CD4-positive, alpha-beta memory T cell (primary cell): ENCODE results near the gene AAGAB. TPM values are rescaled to one million over a fixed set of nuclear protein-coding genes. Genes with fewer than 3 reads are reported as not detected.

ENCODE experiments used
- CTCF ChIA-PET: fragments of 350-600 bp; sonication (Branson Sonifier 250); formaldehyde crosslinking; loops from one replicate; lab custom pipeline; 2021; ENCODE audit warnings: inconsistent platforms; ENCODE audit not compliant: partially characterized antibody; lab: Charles Lee
- POLR2A ChIA-PET: fragments of 350-600 bp; sonication (Branson Sonifier 250); formaldehyde crosslinking; loops from one replicate; lab custom pipeline; 2021; ENCODE audit not compliant: partially characterized antibody; lab: Charles Lee
- DNase-seq, 5 donors: peaks; one replicate each; pipeline versions ENCODE4 v3.0.0 to v3.0.0-alpha.2; 2020 to 2022; ENCODE audit warnings: mixed read lengths in 1 of 5
- H3K27ac ChIP-seq: one replicate; pipeline ENCODE4 v1.7.0; 2013; ENCODE audit warnings: low read depth, low read length
- H3K27me3 ChIP-seq: 2 replicates; pipeline ENCODE4 v1.7.0; 2013; ENCODE audit warnings: mild to moderate bottlenecking, low read length, moderate library complexity; ENCODE audit not compliant: insufficient read depth
- H3K36me3 ChIP-seq: 2 replicates; pipeline ENCODE4 v1.7.0; 2013; ENCODE audit warnings: mild to moderate bottlenecking, low read length, moderate library complexity; ENCODE audit not compliant: insufficient read depth
- H3K4me1 ChIP-seq: 2 replicates; pipeline ENCODE4 v1.7.0; 2013; ENCODE audit warnings: mild to moderate bottlenecking, low read length, moderate library complexity; ENCODE audit not compliant: insufficient read depth
- H3K4me3 ChIP-seq, 2 donors: one replicate each; pipeline ENCODE4 v1.7.0; 2013; ENCODE audit warnings: low read length in 2 of 2, mild to moderate bottlenecking in 1 of 2
- H3K9me3 ChIP-seq, 2 donors: one replicate each; pipeline ENCODE4 v1.7.0; 2013; ENCODE audit warnings: low read length in 2 of 2, control low read depth in 1 of 2; ENCODE audit not compliant: control insufficient read depth in 1 of 2
- H3K27ac Mint-ChIP-seq, 7 donors: one replicate each; pipeline ENCODE4 v1.8.0; 2020 to 2021; ENCODE audit warnings: mixed read lengths in 7 of 7, mild to moderate bottlenecking in 6 of 7, inconsistent platforms in 3 of 7, moderate library complexity in 3 of 7
- H3K27me3 Mint-ChIP-seq, 2 donors: one replicate each; pipeline ENCODE4 v1.8.0; 2020 to 2021; ENCODE audit warnings: mixed read lengths in 2 of 2
- H3K36me3 Mint-ChIP-seq, 2 donors: one replicate each; pipeline ENCODE4 v1.8.0; 2020 to 2021; ENCODE audit warnings: mixed read lengths in 2 of 2, inconsistent platforms in 1 of 2, mild to moderate bottlenecking in 1 of 2
- H3K4me1 Mint-ChIP-seq, 4 donors: one replicate each; pipeline ENCODE4 v1.8.0; 2020 to 2021; ENCODE audit warnings: mixed read lengths in 4 of 4, mild to moderate bottlenecking in 1 of 4
- H3K4me3 Mint-ChIP-seq, 8 donors: one replicate each; pipeline ENCODE4 v1.8.0; 2020 to 2021; ENCODE audit warnings: mixed read lengths in 8 of 8, mild to moderate bottlenecking in 7 of 8, moderate library complexity in 6 of 8, inconsistent platforms in 3 of 8
- H3K9me3 Mint-ChIP-seq, 8 donors: one replicate each; pipeline ENCODE4 v1.8.0; 2020 to 2021; ENCODE audit warnings: mixed read lengths in 8 of 8, mild to moderate bottlenecking in 5 of 8, inconsistent platforms in 3 of 8, moderate library complexity in 1 of 8
- intact Hi-C: fragments of 100-400 bp; cut with micrococcal nuclease; formaldehyde crosslinking; loops from one replicate; pipeline ENCODE4 v1.15.1; 2023
- polyA plus RNA-seq, 2 donors: library from polyadenylated mRNA; unstranded; fragments of 300-500 nt; fragmentation: Illumina TruSeq; gene quantifications; one replicate each; pipeline ENCODE4 v1.2.3, GENCODE V29; 2021
- total RNA-seq, 2 experiments: library from RNA; stranded (reverse); gene quantifications; one replicate each; pipeline ENCODE4 v1.2.3, GENCODE V29; 2021

AAGAB gene
- total and polyA plus RNA-seq, 4 experiments from 2014 or later: 30.2 to 71.0 (median 36.9) TPM

GRCh38 chr15:67212684-67213367 lies 41.6 kb downstream of the AAGAB start:
- CTCF ChIA-PET: no interaction called here
- intact Hi-C loops: no loop called here
- DNase-seq: no peak

GRCh38 chr15:67210555-67211168 lies 43.8 kb downstream of the AAGAB start:
- intact Hi-C loops: no loop called here
- DNase-seq: no peak
- Histone ChIP-seq H3K4me3 (no peak overlapping the region), H3K27ac (no peak overlapping the region), H3K4me1 (no peaks in the 10 kb centered on the region), H3K36me3 (peaks cover 4% of the 10 kb centered on the region), H3K27me3 (no peaks in the 10 kb centered on the region), H3K9me3 (no peaks in the 10 kb centered on the region)
- CTCF ChIA-PET: no interaction called here
- Mint-ChIP-seq H3K9me3 (no peaks in the 10 kb centered on the region), H3K4me3 (peak overlapping the region in 1 of 8 donors; percentile 9), H3K36me3 (peaks cover 21 to 35% of the 10 kb centered on the region in 2 donors), H3K27me3 (no peaks in the 10 kb centered on the region), H3K27ac (peak overlapping the region in 3 of 7 donors; percentile 9 to 58 (median 15)), H3K4me1 (no peaks in the 10 kb centered on the region)
- POLR2A ChIA-PET: no interaction called here

More at GRCh38 chr15:67212684-67213367, 41.6 kb downstream of the AAGAB start:
- no peaks in the 10 kb centered on the region for H3K4me1 ChIP-seq
- Mint-ChIP-seq H3K9me3 (no peaks in the 10 kb centered on the region), H3K36me3 (peaks cover 25 to 29% of the 10 kb centered on the region in 2 donors), H3K4me1 (peaks cover 0 to 2% (median under 1%) of the 10 kb centered on the region in 4 donors), H3K27me3 (no peaks in the 10 kb centered on the region), H3K27ac (no peak overlapping the region), H3K4me3 (no peak overlapping the region)
- no peak overlapping the region for H3K4me3 ChIP-seq
- no peaks in the 10 kb centered on the region for H3K27me3 ChIP-seq
- peaks cover 4% of the 10 kb centered on the region for H3K36me3 ChIP-seq
- POLR2A ChIA-PET: no interaction called here
- H3K27ac ChIP-seq: no peak overlapping the region
- H3K9me3 ChIP-seq: no peaks in the 10 kb centered on the region

GRCh38 chr15:67208396-67208795 lies 46.1 kb downstream of the AAGAB start:
- Mint-ChIP-seq H3K4me1 (no peaks in the 10 kb centered on the region), H3K36me3 (peaks cover 32 to 51% of the 10 kb centered on the region in 2 donors), H3K9me3 (no peaks in the 10 kb centered on the region), H3K27ac (peak overlapping the region in 3 of 7 donors; percentile 9 to 32 (median 25)), H3K4me3 (no peak overlapping the region), H3K27me3 (no peaks in the 10 kb centered on the region)
- Histone ChIP-seq H3K27ac (no peak overlapping the region), H3K4me1 (no peaks in the 10 kb centered on the region), H3K4me3 (no peak overlapping the region), H3K27me3 (no peaks in the 10 kb centered on the region), H3K36me3 (peaks cover 9% of the 10 kb centered on the region), H3K9me3 (no peaks in the 10 kb centered on the region)
- intact Hi-C loops: no loop called here
- ChIA-PET CTCF (no interaction called here), POLR2A (interaction anchor here (0.8 kb wide), 1 partner anchor 10 kb away, joined by 3 read pairs; no protein-coding TSS in a partner anchor)
- no peak for DNase-seq

- no peak overlapping the region for H3K27ac Mint-ChIP-seq
- intact Hi-C loops: no loop called here
- no peaks in the 10 kb centered on the region for H3K4me1 ChIP-seq
- H3K4me3 ChIP-seq: no peak overlapping the region
- peaks cover 13% of the 10 kb centered on the region for H3K36me3 ChIP-seq
- H3K9me3 ChIP-seq: no peaks in the 10 kb centered on the region
- no peak for DNase-seq
- H3K27me3 ChIP-seq: no peaks in the 10 kb centered on the region
- no peaks in the 10 kb centered on the region for H3K4me1 Mint-ChIP-seq
- no peaks in the 10 kb centered on the region for H3K9me3 Mint-ChIP-seq
- H3K27me3 Mint-ChIP-seq: no peaks in the 10 kb centered on the region
- H3K36me3 Mint-ChIP-seq: peaks cover 36 to 57% of the 10 kb centered on the region in 2 donors
- CTCF ChIA-PET: no interaction called here
- POLR2A ChIA-PET: interaction anchor here (0.8 kb wide), 1 partner anchor 9 kb away, joined by 3 read pairs; no protein-coding TSS in a partner anchor
- no peak overlapping the region for H3K4me3 Mint-ChIP-seq
- no peak overlapping the region for H3K27ac ChIP-seq
These were observed 46.8 kb downstream of the AAGAB start for GRCh38 chr15:67207555-67208207.

- no peak overlapping the region for H3K4me3 Mint-ChIP-seq
- no peaks in the 10 kb centered on the region for H3K27me3 Mint-ChIP-seq
- peak overlapping the region in 2 of 7 donors; percentile 15 to 39 for H3K27ac Mint-ChIP-seq
- peaks cover 20% of the 10 kb centered on the region for H3K36me3 ChIP-seq
- ChIA-PET POLR2A (no interaction called here), CTCF (no interaction called here)
- no peaks in the 10 kb centered on the region for H3K9me3 ChIP-seq
- H3K27me3 ChIP-seq: no peaks in the 10 kb centered on the region
- H3K4me1 Mint-ChIP-seq: peaks cover 8 to 16% (median 11%) of the 10 kb centered on the region in 4 donors
- H3K36me3 Mint-ChIP-seq: peaks cover 41 to 64% of the 10 kb centered on the region in 2 donors
- H3K4me3 ChIP-seq: no peak overlapping the region
- H3K4me1 ChIP-seq: peaks cover 6% of the 10 kb centered on the region
- no peak overlapping the region for H3K27ac ChIP-seq
- DNase-seq: no peak
- H3K9me3 Mint-ChIP-seq: no peaks in the 10 kb centered on the region
- intact Hi-C loops: no loop called here
These were observed 51.5 kb downstream of the AAGAB start for GRCh38 chr15:67202991-67203390.

GRCh38 chr15:67202091-67202490 lies 52.4 kb downstream of the AAGAB start:
- no peak overlapping the region for H3K4me3 Mint-ChIP-seq
- H3K4me1 ChIP-seq: peaks cover 7% of the 10 kb centered on the region
- intact Hi-C loops: no loop called here
- peaks cover 13 to 22% (median 15%) of the 10 kb centered on the region in 4 donors for H3K4me1 Mint-ChIP-seq
- no peaks in the 10 kb centered on the region for H3K9me3 ChIP-seq
- peak overlapping the region in 2 of 7 donors; percentile 18 to 32 for H3K27ac Mint-ChIP-seq
- ChIA-PET CTCF (no interaction called here), POLR2A (no interaction called here)
- no peak overlapping the region for H3K27ac ChIP-seq
- peaks cover 20% of the 10 kb centered on the region for H3K36me3 ChIP-seq
- no peak for DNase-seq
- no peak overlapping the region for H3K4me3 ChIP-seq
- no peaks in the 10 kb centered on the region for H3K27me3 ChIP-seq
- peaks cover 0 to 1% (median 0%) of the 10 kb centered on the region in 8 donors for H3K9me3 Mint-ChIP-seq
- peaks cover 46 to 62% of the 10 kb centered on the region in 2 donors for H3K36me3 Mint-ChIP-seq
- H3K27me3 Mint-ChIP-seq: no peaks in the 10 kb centered on the region

- intact Hi-C loops: no loop called here
- H3K4me3 ChIP-seq: no peak overlapping the region
- Mint-ChIP-seq H3K27ac (peak overlapping the region in 4 of 7 donors; percentile 2 to 47 (median 32)), H3K9me3 (peaks cover 0 to 6% (median 0%) of the 10 kb centered on the region in 8 donors), H3K4me3 (no peak overlapping the region), H3K36me3 (peaks cover 52 to 56% of the 10 kb centered on the region in 2 donors), H3K27me3 (no peaks in the 10 kb centered on the region), H3K4me1 (peaks cover 19 to 25% (median 20%) of the 10 kb centered on the region in 4 donors)
- no peaks in the 10 kb centered on the region for H3K27me3 ChIP-seq
- H3K9me3 ChIP-seq: no peaks in the 10 kb centered on the region
- ChIA-PET CTCF (no interaction called here), POLR2A (no interaction called here)
- H3K27ac ChIP-seq: no peak overlapping the region
- no peak for DNase-seq
- peaks cover 7% of the 10 kb centered on the region for H3K4me1 ChIP-seq
- peaks cover 20% of the 10 kb centered on the region for H3K36me3 ChIP-seq
These were observed 53.3 kb downstream of the AAGAB start for GRCh38 chr15:67201136-67201535.
